DOHH2 (cell line): ENCODE data around the gene BRD2.

ENCODE experiments used
- CTCF ChIP-seq: fragments of 200-600 bp; sonication (generic); IDR thresholded peaks from one replicate; pipeline ENCODE4 v1.5.1; 2014; ENCODE audit warnings: antibody characterized with exemption, mild to moderate bottlenecking, low read depth, low read length; ENCODE audit not compliant: poor library complexity, severe bottlenecking
- EZH2phosphoT487 ChIP-seq: fragments of 200-600 bp; sonication (generic); IDR thresholded peaks from 2 replicates; pipeline ENCODE4 v1.6.1; 2017; ENCODE audit warnings: borderline replicate concordance, mild to moderate bottlenecking, antibody characterized with exemption, low read length, moderate library complexity, mixed read lengths

DNA sequence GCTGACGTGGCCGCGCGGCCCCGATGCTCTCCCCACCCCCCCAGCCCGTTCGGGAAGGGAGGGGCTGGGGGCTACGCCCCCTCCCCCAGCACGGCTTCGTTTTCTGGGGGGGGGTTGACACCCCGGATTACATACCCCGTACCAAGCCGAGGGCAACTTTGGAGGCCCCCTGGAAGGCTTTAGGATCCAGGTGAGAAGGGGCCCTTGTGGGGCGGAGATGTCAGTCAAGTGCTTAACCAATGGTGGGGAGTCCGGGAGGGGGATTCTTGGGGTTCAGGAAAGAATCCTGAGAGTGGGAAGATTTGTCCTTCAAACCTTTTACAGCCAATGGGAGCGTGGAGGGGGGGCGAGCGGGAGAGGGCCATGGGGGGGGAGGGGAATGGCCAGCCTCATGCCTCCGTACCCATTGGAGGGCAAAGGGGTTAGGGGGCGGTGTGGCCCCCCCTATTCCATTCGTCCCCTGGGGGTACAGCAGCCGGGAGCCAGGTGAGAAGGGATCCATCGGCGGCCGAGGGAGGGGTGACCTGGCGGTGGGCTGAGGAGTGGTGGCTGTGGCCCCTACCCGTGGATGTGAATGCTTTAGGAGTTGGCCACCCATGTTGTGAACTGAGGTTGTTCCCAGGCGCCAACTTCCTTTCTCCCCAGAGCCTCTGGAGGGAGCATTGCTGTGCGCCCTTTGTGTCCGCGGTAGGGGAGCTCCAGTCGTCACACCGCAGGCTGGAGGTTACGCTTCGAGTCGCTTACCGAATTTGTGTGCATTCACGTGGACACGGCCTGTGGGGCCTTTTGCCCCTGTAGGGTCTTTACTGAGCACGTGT is 682 bp downstream of the BRD2 start:
- TF ChIP-seq EZH2phosphoT487, result no peak
- no peak for TF ChIP-seq CTCF
